Measurements from ENCODE around the gene CSAD.
"Not testable (repeated sequence)": the region's sequence is repeated elsewhere in the genome, so short reads cannot be mapped to it uniquely, and the experiment has no call there.

Gene CSAD

DNA sequence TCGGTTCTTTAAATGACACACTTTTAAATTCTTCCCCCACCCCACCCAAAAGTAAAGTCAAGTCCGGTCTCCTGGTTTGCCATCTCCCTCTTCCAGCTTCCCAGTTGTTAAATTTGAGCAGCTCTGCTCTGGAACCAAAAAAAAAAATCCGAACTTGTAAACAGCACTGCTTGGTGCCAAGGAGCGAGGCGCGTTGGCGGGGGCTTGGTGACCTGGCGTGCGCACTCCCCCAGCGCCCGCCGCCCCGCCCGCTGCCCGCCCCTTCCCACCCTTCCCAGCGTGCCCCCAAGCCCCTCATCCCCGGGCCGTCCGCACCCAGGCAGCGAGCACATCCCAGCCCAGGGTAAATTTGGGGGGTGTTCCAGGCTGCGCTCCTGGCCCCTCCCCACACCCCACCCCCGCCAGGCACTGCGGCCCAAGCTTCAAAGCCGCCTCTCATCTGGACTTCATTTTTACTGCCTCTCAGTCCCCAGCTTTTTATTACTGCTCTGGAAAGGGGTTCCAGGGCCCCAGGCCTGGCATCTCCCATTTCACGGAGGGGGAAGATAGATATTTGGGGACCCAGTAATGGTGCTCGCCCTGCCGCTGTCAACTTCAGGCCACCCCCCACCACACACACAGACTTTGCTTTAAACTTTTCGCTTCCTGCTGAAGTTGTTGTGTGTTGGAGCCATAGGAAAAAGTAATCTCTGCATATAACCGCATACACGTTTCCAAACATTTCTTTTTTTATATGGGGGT lies 38.0 kb upstream of the CSAD start:
- DNase-seq (ENCODE audit: low spot score), result peak; percentile 49

DNA sequence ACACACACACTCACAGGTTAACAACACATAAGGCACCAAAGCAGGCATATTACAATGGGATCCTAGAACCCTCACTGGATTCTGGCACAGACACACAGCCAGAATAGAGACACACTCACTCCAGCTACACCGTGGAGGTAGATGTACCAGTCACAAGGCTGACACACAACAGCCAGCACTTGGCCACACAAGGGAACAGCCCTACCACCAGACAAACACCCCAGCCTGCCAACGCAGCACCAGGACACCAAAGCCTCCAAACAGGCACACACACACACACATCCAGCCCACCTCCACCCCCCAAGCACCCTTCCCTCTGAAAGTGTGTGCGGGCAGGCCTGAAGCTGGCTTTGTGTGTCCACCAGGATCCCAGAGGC lies 37.2 kb upstream of the CSAD start:
- no peak for DNase-seq (ENCODE audit: low spot score)

DNA sequence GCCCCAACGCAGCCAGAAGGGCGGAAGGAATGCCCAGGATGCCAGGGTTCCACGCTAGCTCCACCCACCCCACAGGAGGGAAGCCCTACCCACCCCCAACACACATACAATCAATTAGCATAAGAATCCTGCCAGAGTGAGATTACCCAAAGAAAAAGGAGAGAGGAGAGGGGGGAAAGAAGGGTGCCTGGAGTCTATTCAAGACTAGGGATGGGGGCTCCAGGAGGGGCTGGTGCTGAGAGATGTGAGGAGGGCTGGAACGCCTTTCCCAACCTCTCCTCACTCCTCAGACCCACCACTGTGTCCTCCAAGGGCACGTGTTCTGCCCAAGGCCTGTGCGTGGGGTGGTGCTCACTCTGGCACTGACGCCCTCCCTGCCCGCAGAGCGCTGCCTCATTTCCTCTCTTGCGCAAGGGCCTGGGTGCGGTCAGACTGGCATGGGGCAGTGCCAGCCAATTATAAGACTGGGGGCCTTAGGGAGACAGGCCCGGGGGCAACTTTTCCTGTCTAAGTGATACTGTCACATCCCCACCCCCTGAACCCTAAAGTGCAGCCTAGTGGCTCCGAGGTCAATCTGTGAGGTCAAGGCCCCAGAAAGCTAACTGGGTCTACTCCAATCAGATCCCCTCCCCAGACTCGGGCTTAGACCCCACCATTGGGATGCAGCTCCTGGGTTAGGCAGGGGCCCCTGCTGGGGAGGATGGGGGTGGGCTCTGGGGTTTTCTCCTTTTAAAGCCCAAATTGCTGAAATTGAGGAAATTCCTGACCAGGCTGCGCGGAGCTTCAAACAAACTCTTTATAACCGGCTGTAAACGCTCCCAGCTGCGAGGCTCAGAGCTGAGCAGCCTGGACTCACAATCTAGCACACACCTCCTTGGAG lies 36.6 kb upstream of the CSAD start:
- peak; percentile 61 for DNase-seq (ENCODE audit: low spot score)

DNA sequence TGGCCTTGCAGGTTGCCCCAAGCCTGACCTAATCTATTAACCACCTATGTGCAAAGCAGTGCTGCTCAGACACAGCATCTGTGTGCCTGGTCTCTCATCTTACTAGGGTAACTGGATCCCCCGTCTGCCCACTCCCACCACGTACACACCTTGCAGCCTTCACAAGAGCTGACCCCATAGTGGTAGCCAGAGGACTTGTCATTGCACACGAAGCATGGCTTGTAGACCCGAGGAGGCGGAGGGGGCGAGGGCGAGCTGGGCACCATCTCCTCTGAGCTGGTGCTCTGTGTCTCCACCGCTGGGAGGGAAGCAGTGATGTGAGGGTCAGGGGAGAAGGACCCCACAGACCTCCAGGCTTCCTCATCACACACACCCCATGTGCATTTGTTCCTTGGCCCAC lies 34.8 kb upstream of the CSAD start:
- DNase-seq (ENCODE audit: low spot score), result no peak

DNA sequence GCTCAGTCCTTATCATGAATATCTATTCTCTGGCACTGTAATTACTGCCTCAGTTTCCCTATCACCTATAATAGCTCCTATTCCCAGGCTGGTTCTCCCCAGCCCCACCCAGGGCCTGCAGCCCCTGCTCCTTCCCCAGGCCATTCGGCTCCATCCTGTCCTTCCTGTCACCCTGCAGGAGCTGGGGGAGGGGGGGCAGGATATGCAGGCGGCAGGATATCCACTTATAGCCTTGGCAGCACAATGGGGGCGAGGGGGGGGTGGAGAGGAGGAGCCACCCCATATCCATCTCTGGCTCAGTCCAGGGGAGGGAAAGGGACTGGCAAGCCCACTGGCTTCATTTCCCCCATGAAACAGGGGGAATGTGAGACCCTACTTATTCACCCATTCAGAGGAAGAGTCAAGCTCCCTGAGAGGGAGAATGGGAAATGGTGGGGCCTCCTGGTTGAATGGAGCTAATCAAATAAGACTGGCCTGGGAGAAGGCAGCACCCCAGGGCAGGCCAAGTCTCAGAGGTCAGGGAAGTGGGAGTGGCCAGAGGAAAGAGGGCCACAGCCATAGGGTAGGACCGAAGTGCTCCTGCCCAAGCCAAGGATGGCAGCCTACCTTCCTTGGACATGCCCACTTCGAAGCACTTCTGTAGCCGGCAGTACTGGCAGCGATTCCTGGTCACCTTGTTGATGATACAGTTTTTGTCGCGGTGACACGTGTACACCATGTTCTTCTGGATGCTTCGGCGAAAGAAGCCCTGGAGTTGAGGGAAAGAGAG lies 34.1 kb upstream of the CSAD start:
- DNase-seq (ENCODE audit: low spot score), result no peak

DNA sequence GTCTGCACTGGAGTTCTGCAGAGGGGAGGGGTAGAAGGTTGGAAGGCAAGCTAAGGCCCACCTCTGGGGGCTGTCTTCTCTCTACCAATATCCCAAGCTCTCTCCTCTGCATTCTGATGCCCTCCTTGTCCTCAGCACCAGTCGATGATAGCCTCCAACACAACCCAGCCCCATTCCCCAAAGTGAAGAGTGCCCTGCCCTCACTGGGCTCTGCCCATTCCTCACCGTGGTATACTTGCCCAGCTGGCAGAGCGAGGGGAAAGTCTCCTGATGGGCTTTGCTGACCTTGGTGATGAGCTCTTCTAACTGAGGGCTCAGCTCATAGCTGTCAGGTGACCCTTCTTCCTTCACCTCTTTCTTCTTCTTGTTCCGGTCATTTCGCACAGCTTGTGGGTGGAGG lies 33.5 kb upstream of the CSAD start:
- DNase-seq (ENCODE audit: low spot score), result no peak

DNA sequence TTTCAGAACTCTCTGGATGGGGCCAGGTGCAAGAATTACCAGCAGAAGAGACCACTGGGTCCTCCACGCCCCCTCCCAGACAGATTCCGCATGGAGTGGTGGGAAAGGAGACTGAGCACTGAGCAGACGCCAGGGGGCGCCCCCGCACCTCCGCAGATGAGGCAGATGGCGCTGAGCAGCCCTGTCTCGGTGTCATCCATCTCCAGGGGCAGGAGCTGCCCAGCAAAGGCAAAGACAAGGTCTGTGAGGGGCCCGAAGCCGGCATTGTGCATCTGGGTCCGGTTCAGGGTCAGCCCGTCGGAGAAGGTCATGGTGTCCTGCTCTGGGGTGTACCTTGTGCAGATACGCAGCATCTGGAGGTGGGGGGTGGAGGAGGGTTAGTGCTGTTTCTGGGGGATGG lies 32.6 kb upstream of the CSAD start:
- peak; percentile 84 for DNase-seq (ENCODE audit: low spot score)

DNA sequence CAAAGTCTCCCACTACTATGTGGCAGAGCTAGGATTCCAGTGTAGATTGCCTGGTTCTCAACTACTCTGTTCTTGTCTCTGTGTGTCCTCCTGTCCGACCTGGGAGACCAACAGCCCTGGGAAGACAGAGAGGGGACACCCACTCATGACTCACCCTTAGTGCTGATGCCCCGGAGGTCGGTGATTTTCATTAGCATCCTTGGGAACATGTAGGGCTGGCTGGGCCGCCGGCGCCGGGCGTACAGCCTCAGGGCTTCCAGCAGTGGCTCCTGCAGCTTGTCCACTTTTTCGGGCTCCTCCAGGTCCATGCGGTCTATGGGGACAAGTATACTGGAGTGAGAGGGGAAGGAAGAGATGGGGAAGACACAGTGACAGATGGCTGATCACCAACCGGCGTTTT lies 32.2 kb upstream of the CSAD start:
- no peak for DNase-seq (ENCODE audit: low spot score)

DNA sequence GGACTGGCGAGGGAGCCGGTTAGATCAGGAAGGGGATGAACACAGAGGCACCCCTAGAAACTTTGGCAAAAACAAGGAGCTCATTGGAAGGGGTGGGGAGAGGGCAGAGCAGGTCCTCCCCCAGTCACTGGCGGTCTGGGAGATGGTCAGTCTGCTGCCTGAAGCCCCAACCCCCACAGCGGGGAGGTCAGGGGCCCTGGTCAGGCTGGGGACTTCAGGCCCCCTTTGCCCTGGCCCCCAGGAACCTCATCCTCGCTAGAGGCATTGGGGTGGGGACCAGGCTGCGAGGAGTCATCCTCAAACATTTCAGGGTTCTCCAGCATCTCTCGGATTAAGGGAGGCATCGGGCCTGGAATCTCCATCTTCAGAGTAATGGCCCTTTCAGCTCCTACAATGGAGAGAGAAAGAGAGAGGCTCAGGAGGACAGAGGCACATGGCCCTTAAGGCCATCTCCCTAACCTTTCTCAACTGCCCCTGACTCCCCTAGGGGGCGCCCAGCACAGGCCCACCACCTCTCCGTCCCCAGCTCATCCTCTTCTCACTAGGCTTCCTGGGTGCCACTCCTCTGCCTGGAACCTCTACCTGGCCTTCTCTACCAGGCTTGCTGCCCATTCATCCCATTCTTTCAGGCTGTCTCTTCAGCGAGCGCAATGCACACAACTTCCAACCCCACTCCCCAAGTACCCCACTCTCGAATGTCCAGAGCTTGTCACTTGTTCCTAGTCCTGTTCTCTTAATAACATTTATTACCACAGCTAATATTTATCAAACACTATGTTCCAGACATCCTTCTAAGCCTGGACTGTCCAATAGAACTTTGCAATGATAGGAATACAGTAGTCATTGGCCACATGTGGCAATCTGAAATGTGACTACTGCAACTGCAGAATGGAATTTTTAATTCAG lies 31.0 kb upstream of the CSAD start:
- no peak for DNase-seq (ENCODE audit: low spot score)

DNA sequence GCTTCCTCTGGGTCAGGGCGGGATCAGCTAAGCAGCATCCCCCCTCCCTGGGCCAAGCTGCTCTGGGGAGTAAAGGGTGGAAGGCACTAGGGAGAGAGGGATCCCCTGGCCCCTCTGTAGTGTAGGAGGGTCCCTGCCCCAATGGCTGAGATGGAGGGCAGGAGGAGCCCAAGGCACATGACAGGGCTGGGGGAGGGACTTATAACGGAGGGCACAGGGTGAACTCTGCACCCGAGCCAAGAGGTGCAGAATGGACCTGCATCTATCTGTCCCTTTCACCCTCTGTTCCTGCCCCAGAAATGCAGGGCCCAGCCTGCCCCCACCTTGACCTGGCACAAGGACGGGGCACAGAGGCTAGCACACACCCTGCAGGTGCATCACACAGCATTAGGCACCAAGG lies 30.1 kb upstream of the CSAD start:
- DNase-seq (ENCODE audit: low spot score), result no peak

DNA sequence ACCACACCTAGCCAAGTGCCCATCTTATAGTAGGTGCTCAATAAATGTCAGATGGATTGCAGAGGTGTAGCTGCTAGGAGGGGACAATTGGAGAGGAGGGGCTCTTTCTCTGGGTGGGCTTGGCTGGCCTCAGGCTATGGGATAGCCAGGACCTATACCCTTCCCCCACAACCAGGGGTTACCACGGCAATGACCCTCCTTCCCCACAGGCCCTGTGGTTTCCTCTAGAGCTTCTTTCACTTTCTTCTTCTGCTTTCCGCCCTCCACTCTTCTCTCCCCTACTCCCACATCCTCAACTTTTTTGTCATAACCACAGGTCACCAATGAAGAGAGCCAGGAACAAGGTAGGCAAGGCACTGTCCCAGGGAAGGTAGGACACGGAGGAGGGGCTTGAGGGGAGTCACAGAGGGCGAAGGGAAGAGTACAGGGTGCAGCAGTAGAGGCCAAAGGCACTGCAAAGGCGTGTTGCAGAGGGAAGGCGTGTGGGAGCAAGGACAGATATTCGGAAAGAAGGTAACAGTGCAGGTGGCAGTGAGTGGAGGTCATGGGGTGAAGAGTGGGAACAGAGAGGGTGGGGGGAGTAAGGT lies 28.2 kb upstream of the CSAD start:
- DNase-seq (ENCODE audit: low spot score), result no peak

DNA sequence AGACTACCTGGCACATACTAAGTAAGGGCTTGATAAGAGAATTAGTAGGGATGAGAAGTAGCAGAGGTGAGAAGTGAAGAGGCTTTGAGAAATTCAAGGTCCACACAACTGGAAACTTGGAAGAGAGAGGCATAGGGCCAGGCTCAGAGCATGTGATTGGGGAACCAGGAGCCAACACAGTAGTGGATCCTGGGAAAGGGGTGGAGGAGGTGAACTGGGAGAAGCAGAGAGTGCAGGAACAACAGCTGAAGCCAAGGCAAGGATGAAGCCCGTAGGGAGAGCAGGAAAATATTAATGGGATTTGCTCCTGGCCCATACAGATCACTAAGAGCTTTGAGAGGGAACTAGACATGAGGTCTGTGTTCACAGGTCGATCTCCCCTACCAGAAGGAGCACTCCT lies 27.7 kb upstream of the CSAD start:
- DNase-seq (ENCODE audit: low spot score), result no peak

DNA sequence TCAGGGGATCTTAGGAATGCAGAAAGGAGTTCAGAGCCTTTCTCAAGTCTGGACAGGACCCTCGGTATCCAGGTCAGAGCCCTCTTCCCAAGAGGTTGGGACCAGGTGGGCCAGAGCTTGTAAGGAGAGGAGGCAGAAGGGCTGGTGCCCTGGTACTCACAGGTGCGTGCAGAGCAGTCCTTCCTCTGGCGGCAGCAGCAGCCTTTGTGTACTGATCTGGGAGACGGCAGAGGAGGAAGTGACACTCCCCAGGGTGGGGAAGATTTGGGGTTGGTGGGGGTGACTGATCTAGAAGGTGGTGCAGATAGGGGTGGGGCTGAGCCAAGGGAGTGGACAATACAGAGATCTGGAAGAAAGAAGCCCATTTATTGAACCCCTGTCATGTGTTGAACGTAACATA lies 26.3 kb upstream of the CSAD start, which contains the start of gene ITGB7:
ITGB7 (minus strand) TSS at position 210 of the 400 bp plus-strand sequence. CDS start 6,808 bp downstream, outside the sequence.
- DNase-seq (ENCODE audit: low spot score), result no peak

DNA sequence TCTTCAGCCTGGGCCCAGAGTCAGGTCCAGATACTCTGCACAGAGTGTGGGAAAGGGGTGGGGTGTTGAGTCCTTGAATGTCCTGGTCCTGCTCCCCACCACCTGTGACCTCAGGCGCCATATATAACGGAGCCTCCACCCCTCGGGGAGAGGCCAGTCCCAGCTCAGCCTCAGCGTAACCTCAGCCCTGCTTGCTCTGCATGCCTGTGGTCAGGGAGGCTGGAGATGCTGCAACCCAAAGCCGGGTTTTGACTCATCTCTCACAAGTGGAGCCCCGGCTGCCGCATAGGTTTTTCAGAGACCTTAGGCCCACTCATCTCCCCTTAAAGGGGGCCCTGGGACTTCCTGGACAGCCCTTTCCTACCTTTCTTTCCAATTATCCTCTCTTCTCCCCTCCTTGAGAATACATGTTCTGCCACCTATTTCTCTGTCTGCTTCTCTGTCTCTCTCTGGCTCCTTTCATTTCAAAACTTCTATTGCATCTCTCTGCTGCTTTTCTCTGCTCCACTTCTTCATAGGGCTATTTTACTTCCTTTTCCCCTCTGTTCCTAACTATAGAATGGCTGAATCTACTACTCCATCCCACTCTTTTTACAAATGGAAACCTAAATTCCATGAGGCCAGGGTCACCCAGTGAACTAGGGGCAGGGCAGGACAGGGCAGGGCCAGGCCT lies 25.2 kb upstream of the CSAD start:
- peak; percentile 96 for DNase-seq (ENCODE audit: low spot score)

DNA sequence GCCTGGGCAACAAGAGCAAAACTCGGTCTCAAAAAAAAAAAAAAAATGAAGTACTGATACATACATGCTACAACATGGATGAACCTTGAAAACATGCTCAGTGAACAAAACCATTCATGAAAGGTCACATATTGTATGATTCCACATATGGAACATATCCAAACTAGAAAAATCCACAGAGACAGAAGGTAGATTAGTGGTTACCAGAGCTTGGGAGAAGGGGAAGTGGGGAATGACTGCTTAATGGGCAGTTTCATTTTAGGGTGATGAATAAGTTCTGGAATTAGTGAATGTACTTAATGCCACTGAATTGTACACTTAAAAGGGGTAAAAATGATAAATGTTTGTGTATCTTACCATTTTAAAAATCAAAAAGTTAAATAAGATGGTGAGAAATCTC lies 23.6 kb upstream of the CSAD start:
- DNase-seq (ENCODE audit: low spot score), result no peak

DNA sequence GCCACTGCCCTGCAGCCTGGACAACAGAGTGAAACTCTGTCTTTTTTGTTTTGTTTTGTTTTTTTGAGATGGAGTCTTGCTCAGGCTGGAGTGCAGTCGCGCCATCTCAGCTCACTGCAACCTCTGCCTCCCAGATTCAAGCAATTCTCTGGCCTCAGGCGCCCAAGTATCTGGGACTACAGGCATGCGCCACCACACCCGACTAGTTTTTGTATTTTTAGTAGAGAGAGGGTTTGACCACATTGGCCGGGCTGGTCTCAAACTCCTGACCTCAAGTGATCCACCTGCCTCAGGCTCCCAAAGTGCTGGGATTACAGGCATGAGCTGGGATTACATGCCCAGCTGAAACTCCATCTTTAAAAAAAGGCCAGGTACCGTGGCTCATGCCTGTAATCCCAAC lies 21.6 kb upstream of the CSAD start:
- DNase-seq (ENCODE audit: low spot score), result not testable (repeated sequence)

DNA sequence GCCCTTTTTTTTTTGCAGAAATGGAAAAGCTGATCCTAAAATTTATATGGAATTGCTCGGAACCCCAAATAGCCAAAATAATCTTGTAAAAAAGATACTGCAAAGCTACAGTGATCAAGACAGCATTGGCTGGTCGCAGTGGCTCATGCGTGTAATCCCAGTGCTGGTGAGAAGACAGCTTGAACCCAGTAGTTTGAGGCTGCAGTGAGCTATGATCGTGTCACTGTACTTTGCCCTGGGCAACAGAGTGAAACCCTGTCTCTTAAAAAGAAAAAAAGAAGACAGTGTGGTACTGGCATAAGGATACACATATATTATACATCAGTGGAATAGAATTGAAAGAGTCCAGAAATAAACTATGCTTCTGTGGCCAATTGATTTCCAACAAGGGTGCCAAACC lies 20.9 kb upstream of the CSAD start:
- no peak for DNase-seq (ENCODE audit: low spot score)

DNA sequence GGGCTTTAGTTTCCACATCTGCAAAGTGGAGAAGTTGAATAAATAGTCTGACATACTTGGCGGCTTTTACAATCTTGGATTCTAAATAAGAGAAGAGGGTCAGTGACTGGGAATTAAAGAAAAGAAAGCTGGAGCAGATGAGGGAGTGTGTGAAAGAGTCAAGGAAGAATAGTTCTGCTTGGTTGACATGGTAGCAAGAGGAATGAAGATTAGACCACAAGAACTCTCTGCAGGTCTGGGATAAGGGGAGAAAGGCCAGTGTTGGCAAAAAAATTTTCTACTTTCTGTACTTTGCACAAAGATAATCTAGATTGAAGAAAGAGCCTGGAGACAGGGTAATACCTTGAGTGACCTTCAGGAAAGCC lies 20.4 kb upstream of the CSAD start:
- DNase-seq (ENCODE audit: low spot score), result peak; percentile 42

DNA sequence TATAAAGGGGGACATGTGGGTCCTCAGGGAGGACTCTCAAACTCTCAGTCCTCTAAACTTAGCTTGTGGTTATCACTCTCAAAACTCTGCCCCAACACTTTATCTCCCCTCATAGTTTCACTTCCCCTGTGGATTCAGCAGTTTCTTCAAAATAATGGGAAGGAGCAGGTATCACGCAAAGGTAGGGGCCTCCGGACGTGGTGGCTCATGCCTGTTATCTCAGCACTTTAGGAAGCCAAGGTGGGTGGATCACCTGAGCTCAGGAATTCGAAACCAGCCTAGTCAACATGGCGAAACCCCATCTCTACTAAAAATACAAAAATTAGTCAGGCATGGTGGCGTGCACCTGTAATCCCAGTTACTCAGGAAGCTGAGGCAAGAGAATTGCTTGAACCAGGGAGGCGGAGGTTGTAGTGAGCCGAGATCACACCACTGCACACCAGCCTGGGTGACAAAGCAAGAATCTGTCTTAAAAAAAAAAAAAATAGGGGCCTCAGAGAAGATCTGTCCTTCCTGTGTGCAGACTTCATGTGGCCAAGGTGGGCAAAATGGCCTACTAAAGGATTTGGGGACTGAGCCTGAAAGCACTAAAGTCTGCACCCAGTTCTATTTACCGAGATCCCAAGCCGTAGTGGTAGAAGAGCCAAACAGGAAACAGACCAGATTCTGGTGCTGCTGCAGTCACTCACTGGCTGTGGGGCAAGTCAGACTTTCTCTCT lies 19.9 kb upstream of the CSAD start:
- DNase-seq (ENCODE audit: low spot score), result no peak

DNA sequence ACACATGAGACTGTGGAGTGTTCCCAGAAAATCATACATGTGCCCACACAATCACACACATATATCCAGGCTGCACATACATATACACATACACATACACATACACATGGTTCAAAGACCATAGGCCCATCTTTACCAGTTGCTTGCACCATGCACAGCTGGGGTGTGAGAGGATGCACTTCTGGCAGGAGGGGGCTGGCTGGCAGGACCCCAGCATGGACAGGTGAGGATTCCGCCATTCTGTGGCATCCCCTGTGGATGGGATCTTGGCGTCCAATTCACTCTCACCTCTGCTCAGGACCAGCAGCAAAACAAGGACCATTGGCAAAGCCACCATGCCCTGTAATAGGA lies 19.4 kb upstream of the CSAD start:
- no peak for DNase-seq (ENCODE audit: low spot score)
